Esophagus (tissue), 2 donors: ENCODE results near the gene SEMA4D. TPM values are rescaled to one million over a fixed set of nuclear protein-coding genes. Genes with fewer than 3 reads are reported as not detected.
A peak's percentile ranks its signal among the peaks of the same experiment; 100 is the strongest.

Experiments
- H3K27ac ChIP-seq, 2 donors: one replicate each; pipeline ENCODE4 v1.5.1; 2013; ENCODE audit warnings: low read depth in 2 of 2, mild to moderate bottlenecking in 2 of 2, inconsistent platforms in 1 of 2, low read length in 1 of 2, moderate library complexity in 1 of 2
- H3K27me3 ChIP-seq, 2 donors: one replicate each; pipeline ENCODE4 v1.6.1; 2013; ENCODE audit warnings: low read length in 2 of 2, control low read depth in 1 of 2, mild to moderate bottlenecking in 1 of 2; ENCODE audit not compliant: insufficient read depth in 2 of 2, control insufficient read depth in 1 of 2
- H3K36me3 ChIP-seq, 2 donors: one replicate each; pipeline ENCODE4 v1.6.1; 2013; ENCODE audit warnings: low read length in 1 of 2; ENCODE audit not compliant: control insufficient read depth in 2 of 2, insufficient read depth in 2 of 2
- H3K4me1 ChIP-seq, 2 donors: one replicate each; pipeline ENCODE4 v1.6.1; 2013; ENCODE audit warnings: low read length in 1 of 2; ENCODE audit not compliant: control insufficient read depth in 2 of 2, insufficient read depth in 2 of 2
- H3K4me3 ChIP-seq, 2 donors: one replicate each; pipeline ENCODE4 v1.5.1; 2013; ENCODE audit warnings: low read length in 2 of 2, mild to moderate bottlenecking in 2 of 2, low read depth in 1 of 2, moderate library complexity in 1 of 2
- H3K9me3 ChIP-seq, 2 donors: one replicate each; pipeline ENCODE4 v1.6.1; 2013; ENCODE audit warnings: mild to moderate bottlenecking in 2 of 2, low read depth in 1 of 2, low read length in 1 of 2, moderate library complexity in 1 of 2; ENCODE audit not compliant: control insufficient read depth in 2 of 2, insufficient read depth in 1 of 2
- WGBS, 2 donors: extraction: QIAGEN DNeasy Blood & Tissue Kit; methylation state at CpG; one replicate each; pipeline ENCODE4 v1.1.7; 2013; 5-methylcytosine and 5-hydroxymethylcytosine counted together
- polyA plus RNA-seq, 2 donors: library from polyadenylated mRNA; stranded (reverse); fragments of 200-250 nt; gene quantifications; one replicate each; pipeline ENCODE4 v1.2.3, GENCODE V29; 2013
- donor health status: healthy with polysubstance abuse.
- donor health status: Bipolar disorder and iron deficiency.

The SEMA4D gene
- polyA plus RNA-seq, 2 donors = 17.1 to 33.4 TPM

- H3K27me3 ChIP-seq = no peaks in the 10 kb centered on the region
- peaks cover 20 to 50% of the 10 kb centered on the region in 2 donors for H3K4me1 ChIP-seq
- peak overlapping the region; percentile 30 to 42 for H3K4me3 ChIP-seq
- 69 to 71% methylated on average over 16 of the region's 16 CpGs for WGBS, 2 donors
- no peaks in the 10 kb centered on the region for H3K36me3 ChIP-seq
- no peaks in the 10 kb centered on the region for H3K9me3 ChIP-seq
- peak overlapping the region; percentile 94 to 96 for H3K27ac ChIP-seq
Measured at GRCh38 chr9:89440951-89441654, 56.8 kb downstream of the SEMA4D start.

- Histone ChIP-seq H3K4me3 (peak overlapping the region; percentile 21 to 30), H3K4me1 (peaks cover 20 to 55% of the 10 kb centered on the region in 2 donors), H3K36me3 (no peaks in the 10 kb centered on the region), H3K9me3 (no peaks in the 10 kb centered on the region), H3K27me3 (no peaks in the 10 kb centered on the region), H3K27ac (peak overlapping the region; percentile 94 to 96)
- WGBS, 2 donors = 40 to 55% methylated on average over 7 of the region's 7 CpGs
Measured at GRCh38 chr9:89440548-89440947, 57.4 kb downstream of the SEMA4D start.

GRCh38 chr9:89440046-89440445 is 57.9 kb downstream of the SEMA4D start:
- Histone ChIP-seq H3K4me3 (peak overlapping the region; percentile 21 to 30), H3K27ac (peak overlapping the region; percentile 94 to 96), H3K9me3 (no peaks in the 10 kb centered on the region), H3K27me3 (no peaks in the 10 kb centered on the region), H3K4me1 (peaks cover 20 to 56% of the 10 kb centered on the region in 2 donors), H3K36me3 (no peaks in the 10 kb centered on the region)
- WGBS, 2 donors = 61 to 69% methylated on average over 6 to 8 of the region's 8 CpGs

- Histone ChIP-seq H3K4me3 (peak overlapping the region; percentile 21 to 30), H3K36me3 (no peaks in the 10 kb centered on the region), H3K4me1 (peaks cover 20 to 57% of the 10 kb centered on the region in 2 donors), H3K27me3 (no peaks in the 10 kb centered on the region), H3K9me3 (no peaks in the 10 kb centered on the region), H3K27ac (peak overlapping the region; percentile 94 to 96)
- 91% methylated on average over 10 of the region's 10 CpGs for WGBS, 2 donors
Measured at GRCh38 chr9:89439571-89439970, 58.3 kb downstream of the SEMA4D start.

GRCh38 chr9:89438194-89438593 is 59.7 kb downstream of the SEMA4D start:
- no peaks in the 10 kb centered on the region for H3K9me3 ChIP-seq
- H3K4me1 ChIP-seq = peaks cover 15 to 58% of the 10 kb centered on the region in 2 donors
- WGBS, 2 donors = 87 to 91% methylated on average over 7 of the region's 7 CpGs
- H3K4me3 ChIP-seq = no peak overlapping the region
- no peaks in the 10 kb centered on the region for H3K36me3 ChIP-seq
- H3K27me3 ChIP-seq = no peaks in the 10 kb centered on the region
- peak overlapping the region; percentile 73 to 94 for H3K27ac ChIP-seq

- Histone ChIP-seq H3K36me3 (no peaks in the 10 kb centered on the region), H3K27ac (peak overlapping the region; percentile 73 to 94), H3K9me3 (no peaks in the 10 kb centered on the region), H3K27me3 (no peaks in the 10 kb centered on the region), H3K4me1 (peaks cover 15 to 60% of the 10 kb centered on the region in 2 donors), H3K4me3 (no peak overlapping the region)
- WGBS, 2 donors = 75 to 83% methylated on average over 5 of the region's 5 CpGs
Measured at GRCh38 chr9:89437772-89438171, 60.1 kb downstream of the SEMA4D start.

GRCh38 chr9:89436963-89437625 is 60.8 kb downstream of the SEMA4D start:
- Histone ChIP-seq H3K4me3 (no peak overlapping the region), H3K27ac (peak overlapping the region; percentile 73 to 94), H3K36me3 (no peaks in the 10 kb centered on the region), H3K4me1 (peaks cover 14 to 61% of the 10 kb centered on the region in 2 donors), H3K9me3 (no peaks in the 10 kb centered on the region), H3K27me3 (no peaks in the 10 kb centered on the region)
- WGBS, 2 donors = 53 to 54% methylated on average over 17 of the region's 17 CpGs

- Histone ChIP-seq H3K27me3 (no peaks in the 10 kb centered on the region), H3K27ac (peak overlapping the region; percentile 73 to 94), H3K36me3 (no peaks in the 10 kb centered on the region), H3K9me3 (no peaks in the 10 kb centered on the region), H3K4me1 (peaks cover 9 to 57% of the 10 kb centered on the region in 2 donors), H3K4me3 (no peak overlapping the region)
- 88 to 89% methylated on average over 13 of the region's 13 CpGs for WGBS, 2 donors
Measured at GRCh38 chr9:89436326-89436725, 61.6 kb downstream of the SEMA4D start.

GRCh38 chr9:89435071-89435823 is 62.7 kb downstream of the SEMA4D start:
- Histone ChIP-seq H3K27ac (peak overlapping the region; percentile 73 to 94), H3K36me3 (no peaks in the 10 kb centered on the region), H3K9me3 (no peaks in the 10 kb centered on the region), H3K4me3 (no peak overlapping the region), H3K27me3 (no peaks in the 10 kb centered on the region), H3K4me1 (peaks cover 9 to 55% of the 10 kb centered on the region in 2 donors)
- 43 to 55% methylated on average over 11 of the region's 11 CpGs for WGBS, 2 donors
